Stimulated activated CD8-positive, alpha-beta memory T cell treated with anti-CD3 and anti-CD28 coated beads, Interleukin-4, amount 100 ng/mL, for 1 hour (primary cell): ENCODE data around the gene SAMD11.

Experiments used
- DNase-seq, 2 donors: peaks; one replicate each; pipeline ENCODE4 v3.0.0-alpha.2; 2020; ENCODE audit warnings: low read depth in 2 of 2, low spot score in 1 of 2

SAMD11 gene

GRCh38 chr1:904310-904950 is 19.3 kb upstream of the SAMD11 start:
- DNase-seq: peak; percentile 65 to 72

- DNase-seq: no peak
Measured at GRCh38 chr1:905071-905749, 18.5 kb upstream of the SAMD11 start.

- no peak for DNase-seq
Measured at GRCh38 chr1:905811-906599, 17.7 kb upstream of the SAMD11 start.

- DNase-seq: no peak
Measured at GRCh38 chr1:906600-907420, 16.9 kb upstream of the SAMD11 start.

- no peak for DNase-seq
Measured at GRCh38 chr1:907611-908451, 15.9 kb upstream of the SAMD11 start.

GRCh38 chr1:908661-909060 is 15.1 kb upstream of the SAMD11 start:
- no peak for DNase-seq

- no peak for DNase-seq
Measured at GRCh38 chr1:909861-910310, 13.8 kb upstream of the SAMD11 start.

GRCh38 chr1:910311-910880 is 13.3 kb upstream of the SAMD11 start:
- DNase-seq: no peak

- DNase-seq: no peak
Measured at GRCh38 chr1:910881-911721, 12.6 kb upstream of the SAMD11 start.

- DNase-seq: no peak
Measured at GRCh38 chr1:911875-912739, 11.6 kb upstream of the SAMD11 start.

- no peak for DNase-seq
Measured at GRCh38 chr1:912740-913301, 10.9 kb upstream of the SAMD11 start.

- DNase-seq: no peak
Measured at GRCh38 chr1:913491-914130, 10.1 kb upstream of the SAMD11 start.

- no peak for DNase-seq
Measured at GRCh38 chr1:914131-914890, 9.4 kb upstream of the SAMD11 start.

- no peak for DNase-seq
Measured at GRCh38 chr1:914891-915280, 8.8 kb upstream of the SAMD11 start.

GRCh38 chr1:915295-916172 is 8.2 kb upstream of the SAMD11 start:
- no peak for DNase-seq
